NAMALWA (cell line): ENCODE results near the gene ALDH16A1.

Experiments
- DNase-seq: peaks from one replicate; pipeline ENCODE4 v3.0.0-alpha.2; 2015; ENCODE audit warnings: low spot score

The ALDH16A1 gene

DNA sequence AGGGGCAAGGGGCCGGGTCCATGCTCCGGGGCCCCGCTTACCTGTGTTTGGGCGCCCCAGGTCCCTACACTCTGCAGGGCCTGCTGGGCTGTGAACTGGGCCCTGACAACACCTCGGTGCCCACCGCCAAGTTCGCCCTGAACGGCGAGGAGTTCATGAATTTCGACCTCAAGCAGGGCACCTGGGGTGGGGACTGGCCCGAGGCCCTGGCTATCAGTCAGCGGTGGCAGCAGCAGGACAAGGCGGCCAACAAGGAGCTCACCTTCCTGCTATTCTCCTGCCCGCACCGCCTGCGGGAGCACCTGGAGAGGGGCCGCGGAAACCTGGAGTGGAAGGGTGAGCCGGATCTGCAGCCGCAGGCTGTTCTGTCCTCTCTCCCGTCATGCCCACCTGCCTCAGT is 61.1 kb downstream of the ALDH16A1 start:
- no peak for DNase-seq

DNA sequence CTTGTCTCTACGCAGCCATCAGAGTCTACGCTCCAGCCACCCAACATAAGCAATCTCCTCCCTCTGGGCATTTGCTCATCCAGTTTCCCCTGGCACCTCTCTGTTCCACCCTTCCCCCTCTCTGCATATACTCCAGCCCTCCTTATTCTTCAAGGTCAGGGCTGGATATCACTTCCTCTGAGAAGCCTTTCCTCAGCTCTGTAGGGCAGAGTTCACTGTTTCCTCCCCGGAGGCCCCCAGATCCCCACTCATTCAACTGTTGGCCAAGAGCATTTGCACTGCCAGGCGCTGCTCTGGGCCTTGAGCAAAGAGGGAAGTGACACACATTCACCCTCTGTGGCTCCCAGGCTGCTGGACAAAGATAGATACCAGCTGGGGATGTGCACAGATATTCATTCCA is 62.7 kb downstream of the ALDH16A1 start:
- no peak for DNase-seq

DNA sequence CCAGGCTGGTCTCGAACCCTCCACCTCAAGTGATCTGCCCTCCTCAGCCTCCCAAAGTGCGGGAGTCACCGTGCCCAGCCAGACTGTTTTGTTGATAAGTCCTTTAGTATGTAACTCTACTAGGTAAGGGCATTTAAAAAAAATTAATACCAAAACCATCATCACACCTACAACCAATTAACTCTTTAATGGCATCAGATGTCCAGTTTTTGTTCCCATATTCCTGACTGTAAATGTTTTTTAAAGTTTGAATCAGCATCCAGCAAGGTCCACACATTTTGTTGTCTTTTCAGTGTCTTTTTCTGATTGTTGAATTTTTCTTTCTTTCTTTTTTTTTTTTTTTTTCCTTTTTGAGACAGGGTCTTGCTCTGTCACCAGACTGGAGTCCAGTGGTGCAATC is 65.0 kb downstream of the ALDH16A1 start:
- no peak for DNase-seq
